Neuron (in vitro differentiated cells): Measurements from ENCODE around the gene CENPE.

ENCODE experiments used
- H2AFZ ChIP-seq: one replicate; pipeline ENCODE4 v1.6.1; 2013; ENCODE audit warnings: low read depth, mild to moderate bottlenecking, inconsistent platforms, low read length, moderate library complexity
- H3K27me3 ChIP-seq: one replicate; pipeline ENCODE4 v1.6.1; 2013; ENCODE audit warnings: low read length; ENCODE audit not compliant: insufficient read depth
- H3K36me3 ChIP-seq: one replicate; pipeline ENCODE4 v1.6.1; 2013; ENCODE audit warnings: low read length; ENCODE audit not compliant: insufficient read depth
- H3K4me1 ChIP-seq: one replicate; pipeline ENCODE4 v1.6.1; 2013; ENCODE audit warnings: low read length; ENCODE audit not compliant: insufficient read depth
- H3K4me3 ChIP-seq: 2 replicates; pipeline ENCODE4 v1.5.1; 2013; ENCODE audit warnings: mild to moderate bottlenecking, low read length, moderate library complexity
- H3K9me3 ChIP-seq: one replicate; pipeline ENCODE4 v1.6.1; 2013; ENCODE audit warnings: low read length

The CENPE gene

GRCh38 chr4:103085555-103086196 is 112.5 kb downstream of the CENPE start:
- H3K9me3 ChIP-seq = no peaks in the 10 kb centered on the region
- no peaks in the 10 kb centered on the region for H3K4me1 ChIP-seq
- H3K27me3 ChIP-seq = no peaks in the 10 kb centered on the region
- no peak overlapping the region for H3K4me3 ChIP-seq
- peaks cover 81% of the 10 kb centered on the region for H3K36me3 ChIP-seq
- no peak overlapping the region for H2AFZ ChIP-seq

GRCh38 chr4:103079621-103080020 is 118.5 kb downstream of the CENPE start:
- Histone ChIP-seq H3K36me3 (peaks cover 33% of the 10 kb centered on the region), H3K9me3 (no peaks in the 10 kb centered on the region), H3K27me3 (no peaks in the 10 kb centered on the region), H2AFZ (no peak overlapping the region), H3K4me3 (no peak overlapping the region), H3K4me1 (peaks cover 7% of the 10 kb centered on the region)

GRCh38 chr4:103076747-103077347 is 121.3 kb downstream of the CENPE start, which contains the start of gene SLC9B2:
TSS of gene SLC9B2 (minus strand) at chr4:103076761. CDS start at chr4:103067550, 9,211 bp downstream.
- peaks cover 7% of the 10 kb centered on the region for H3K4me1 ChIP-seq
- H3K27me3 ChIP-seq = no peaks in the 10 kb centered on the region
- no peaks in the 10 kb centered on the region for H3K9me3 ChIP-seq
- H3K36me3 ChIP-seq = peaks cover 21% of the 10 kb centered on the region
- peak within 1 kb of the TSS; percentile 74 for H3K4me3 ChIP-seq
- H2AFZ ChIP-seq = peak within 1 kb of the TSS; percentile 94

GRCh38 chr4:103075894-103076746 is 122.0 kb downstream of the CENPE start:
- Histone ChIP-seq H3K4me1 (peaks cover 7% of the 10 kb centered on the region), H3K36me3 (peaks cover 17% of the 10 kb centered on the region), H3K27me3 (no peaks in the 10 kb centered on the region), H3K4me3 (peak overlapping the region; percentile 74), H3K9me3 (no peaks in the 10 kb centered on the region), H2AFZ (peak overlapping the region; percentile 94)

GRCh38 chr4:103075435-103075893 is 122.7 kb downstream of the CENPE start:
- no peaks in the 10 kb centered on the region for H3K9me3 ChIP-seq
- peak overlapping the region; percentile 74 for H3K4me3 ChIP-seq
- peak overlapping the region; percentile 94 for H2AFZ ChIP-seq
- peaks cover 13% of the 10 kb centered on the region for H3K36me3 ChIP-seq
- no peaks in the 10 kb centered on the region for H3K27me3 ChIP-seq
- H3K4me1 ChIP-seq = peaks cover 7% of the 10 kb centered on the region

GRCh38 chr4:103074744-103075434 is 123.3 kb downstream of the CENPE start:
- no peaks in the 10 kb centered on the region for H3K27me3 ChIP-seq
- H3K9me3 ChIP-seq = no peaks in the 10 kb centered on the region
- peaks cover 7% of the 10 kb centered on the region for H3K4me1 ChIP-seq
- H3K4me3 ChIP-seq = peak overlapping the region; percentile 74
- peaks cover 10% of the 10 kb centered on the region for H3K36me3 ChIP-seq
- H2AFZ ChIP-seq = no peak overlapping the region

- no peaks in the 10 kb centered on the region for H3K9me3 ChIP-seq
- H2AFZ ChIP-seq = no peak overlapping the region
- H3K36me3 ChIP-seq = peaks cover 8% of the 10 kb centered on the region
- H3K4me1 ChIP-seq = peaks cover 7% of the 10 kb centered on the region
- H3K4me3 ChIP-seq = no peak overlapping the region
- no peaks in the 10 kb centered on the region for H3K27me3 ChIP-seq
Measured at GRCh38 chr4:103073792-103074438, 124.2 kb downstream of the CENPE start.

GRCh38 chr4:103067841-103068547 is 130.1 kb downstream of the CENPE start:
- H3K36me3 ChIP-seq = peaks cover 16% of the 10 kb centered on the region
- no peak overlapping the region for H2AFZ ChIP-seq

GRCh38 chr4:103060453-103061148 is 137.5 kb downstream of the CENPE start:
- Histone ChIP-seq H2AFZ (no peak overlapping the region), H3K27me3 (no peaks in the 10 kb centered on the region), H3K4me3 (no peak overlapping the region), H3K4me1 (no peaks in the 10 kb centered on the region), H3K9me3 (no peaks in the 10 kb centered on the region), H3K36me3 (peaks cover 10% of the 10 kb centered on the region)

More at GRCh38 chr4:103067841-103068547, 130.1 kb downstream of the CENPE start:
- Histone ChIP-seq H3K4me1 (no peaks in the 10 kb centered on the region), H3K9me3 (no peaks in the 10 kb centered on the region), H3K27me3 (no peaks in the 10 kb centered on the region), H3K4me3 (no peak overlapping the region)
